GM13976 (cell line): ENCODE measurements around the gene CCDC9.
"Not testable (repeated sequence)": the region's sequence is repeated elsewhere in the genome, so short reads cannot be mapped to it uniquely, and the experiment has no call there.

Experiments used
- DNase-seq: peaks from one replicate; pipeline ENCODE4 v3.0.0; 2012; ENCODE audit warnings: low spot score
- CTCF ChIP-seq: IDR thresholded peaks from 2 replicates; pipeline ENCODE4 v1.5.1; 2012; ENCODE audit warnings: borderline replicate concordance, mild to moderate bottlenecking; ENCODE audit not compliant: insufficient read depth; ENCODE audit errors: extremely low read depth, missing control alignments, control extremely low read depth
- in situ Hi-C: fragments of 300-500 bp; cut with MboI; formaldehyde crosslinking; loops from one replicate; pipeline ENCODE4 v1.12.0; 2022; ENCODE audit warnings: low sequenced_read_pairs, mixed read lengths, inconsistent platforms; ENCODE audit not compliant: unreplicated experiment

Gene CCDC9

GRCh38 chr19:47272448-47273312 lies 16.4 kb downstream of the CCDC9 start:
- in situ Hi-C loops, result no loop called here
- DNase-seq, result peak; percentile 51
- TF ChIP-seq CTCF, result no peak

GRCh38 chr19:47273313-47274070 lies 17.2 kb downstream of the CCDC9 start:
- in situ Hi-C loops, result no loop called here
- no peak for TF ChIP-seq CTCF
- DNase-seq, result peak; percentile 94

- peak; percentile 97 for DNase-seq
- no peak for TF ChIP-seq CTCF
- in situ Hi-C loops, result no loop called here
These were observed 18.0 kb downstream of the CCDC9 start, which contains the start of gene INAFM1 for GRCh38 chr19:47274071-47274890. Gene INAFM1 (plus strand): TSS chr19:47274885. CDS start chr19:47274920, 35 bp downstream.

- in situ Hi-C loops, result no loop called here
- no peak for TF ChIP-seq CTCF
- no peak for DNase-seq
These were observed 18.8 kb downstream of the CCDC9 start for GRCh38 chr19:47274891-47275761.

GRCh38 chr19:47275791-47276461 lies 19.6 kb downstream of the CCDC9 start:
- in situ Hi-C loops, result no loop called here
- TF ChIP-seq CTCF, result no peak
- DNase-seq, result no peak

GRCh38 chr19:47276513-47276912 lies 20.2 kb downstream of the CCDC9 start:
- DNase-seq, in situ Hi-C loops: not testable (repeated sequence)
